DND-41 (cell line): Measurements from ENCODE around the gene ETV4.

Experiments
- ATAC-seq: fragments of 200-7000 bp; cut with Tn5 transposase; 3 replicates; pipeline ENCODE4 v1.9.1; 2021; ENCODE audit warnings: low read depth; ENCODE audit not compliant: insufficient read depth
- DNase-seq: peaks from one replicate; pipeline ENCODE4 v3.0.0-alpha.2; 2020
- H2AFZ ChIP-seq: 2 replicates; pipeline ENCODE4 v1.6.0; 2012; ENCODE audit warnings: low read depth, low read length
- H3K27ac ChIP-seq: 2 replicates; pipeline ENCODE4 v1.5.1; 2012; ENCODE audit warnings: low read length, inconsistent platforms
- H3K27me3 ChIP-seq: fragments of 200-600 bp; sonication (generic); 2 replicates; pipeline ENCODE4 v1.6.0; 2012; ENCODE audit warnings: low read length, mild to moderate bottlenecking, inconsistent platforms; ENCODE audit not compliant: insufficient read depth, poor library complexity
- H3K36me3 ChIP-seq: 2 replicates; pipeline ENCODE4 v1.5.1; 2012; ENCODE audit warnings: low read length, inconsistent platforms; ENCODE audit not compliant: insufficient read depth
- H3K4me1 ChIP-seq: 2 replicates; pipeline ENCODE4 v1.5.1; 2012; ENCODE audit warnings: mild to moderate bottlenecking, low read length; ENCODE audit not compliant: insufficient read depth
- H3K4me2 ChIP-seq: 2 replicates; pipeline ENCODE4 v1.6.0; 2012; ENCODE audit warnings: mild to moderate bottlenecking, moderate library complexity, low read length, inconsistent platforms; ENCODE audit not compliant: insufficient read depth
- H3K4me3 ChIP-seq, 2 experiments: fragments of 200-600 bp in 1 of 2; shearing (Covaris generic) in 1 of 2; 2 replicates each; pipeline ENCODE4 v1.5.1; 2012 to 2016; ENCODE audit warnings: inconsistent platforms in 2 of 2, low read length in 2 of 2, mild to moderate bottlenecking in 2 of 2, low read depth in 1 of 2, moderate library complexity in 1 of 2
- H3K79me2 ChIP-seq: 2 replicates; pipeline ENCODE4 v1.6.0; 2012; ENCODE audit warnings: low read length, inconsistent platforms; ENCODE audit not compliant: insufficient read depth
- H3K9ac ChIP-seq: 2 replicates; pipeline ENCODE4 v1.6.0; 2012; ENCODE audit warnings: low read depth, mild to moderate bottlenecking, inconsistent platforms, low read length, moderate library complexity
- H3K9me3 ChIP-seq: 2 replicates; pipeline ENCODE4 v1.5.1; 2012; ENCODE audit warnings: low read length, moderate library complexity, mild to moderate bottlenecking, inconsistent platforms; ENCODE audit not compliant: insufficient read depth, severe bottlenecking
- H4K20me1 ChIP-seq: 2 replicates; pipeline ENCODE4 v1.6.0; 2012; ENCODE audit warnings: low read length; ENCODE audit not compliant: insufficient read depth
- CTCF ChIP-seq: IDR thresholded peaks from 2 replicates; pipeline ENCODE4 v1.5.1; 2012; ENCODE audit warnings: borderline replicate concordance, low read length, moderate library complexity, mild to moderate bottlenecking; ENCODE audit not compliant: poor library complexity, severe bottlenecking; ENCODE audit errors: extremely low read depth
- EZH2 ChIP-seq: IDR thresholded peaks from 3 replicates; pipeline ENCODE4 v1.6.1; 2012; ENCODE audit warnings: borderline replicate concordance, low read depth, mild to moderate bottlenecking, moderate library complexity, low read length, inconsistent platforms; ENCODE audit not compliant: severe bottlenecking

The ETV4 gene

GRCh38 chr17:43562679-43563599, 16.8 kb upstream of the ETV4 start:
- Histone ChIP-seq H3K79me2 (no peaks in the 10 kb centered on the region), H3K9me3 (no peaks in the 10 kb centered on the region), H2AFZ (no peak overlapping the region), H3K4me1 (no peaks in the 10 kb centered on the region), H3K36me3 (no peaks in the 10 kb centered on the region), H3K4me3 (no peak overlapping the region), H4K20me1 (no peaks in the 10 kb centered on the region), H3K27me3 (peaks cover 16% of the 10 kb centered on the region), H3K9ac (no peak overlapping the region), H3K27ac (no peak overlapping the region), H3K4me2 (no peak overlapping the region)
- DNase-seq = no peak
- ATAC-seq = no peak
- TF ChIP-seq CTCF (no peak), EZH2 (no peak)

GRCh38 chr17:43560461-43561427, 14.6 kb upstream of the ETV4 start:
- DNase-seq = no peak
- ATAC-seq = no peak
- no peaks in the 10 kb centered on the region for H3K79me2 ChIP-seq
- no peak overlapping the region for H2AFZ ChIP-seq
- peaks cover 16% of the 10 kb centered on the region for H3K27me3 ChIP-seq
- H3K4me1 ChIP-seq = no peaks in the 10 kb centered on the region
- H3K4me2 ChIP-seq = no peak overlapping the region
- H3K4me3 ChIP-seq = no peak overlapping the region
- H3K9me3 ChIP-seq = no peaks in the 10 kb centered on the region
- TF ChIP-seq CTCF (no peak), EZH2 (no peak)
- H4K20me1 ChIP-seq = no peaks in the 10 kb centered on the region
- H3K9ac ChIP-seq = no peak overlapping the region
- no peaks in the 10 kb centered on the region for H3K36me3 ChIP-seq
- no peak overlapping the region; the same call in 1 of the 2 replicates for H3K27ac ChIP-seq

GRCh38 chr17:43559161-43559816, 13.1 kb upstream of the ETV4 start:
- DNase-seq (no peak), ATAC-seq (no peak)
- Histone ChIP-seq H3K79me2 (no peaks in the 10 kb centered on the region), H3K36me3 (no peaks in the 10 kb centered on the region), H2AFZ (no peak overlapping the region), H3K4me1 (no peaks in the 10 kb centered on the region), H3K4me2 (no peak overlapping the region), H4K20me1 (no peaks in the 10 kb centered on the region), H3K27me3 (peaks cover 16% of the 10 kb centered on the region), H3K4me3 (no peak overlapping the region), H3K27ac (no peak overlapping the region), H3K9ac (no peak overlapping the region), H3K9me3 (no peaks in the 10 kb centered on the region)
- TF ChIP-seq CTCF (no peak), EZH2 (no peak)
